Measurements from ENCODE around the gene SYNE1. TPM values are rescaled to one million over a fixed set of nuclear protein-coding genes. Genes with fewer than 3 reads are reported as not detected.

SYNE1 gene
- total RNA-seq, 2 experiments from 2014 or later, result 74.6 to 140 TPM

GRCh38 chr6:152375197-152375596 is 262.0 kb downstream of the SYNE1 start:
- Histone ChIP-seq H2AFZ (ENCODE audit: low read length) (no peak overlapping the region), H3K9me2 (ENCODE audit: insufficient read depth, low read length) (no peaks in the 10 kb centered on the region), H3K4me3 (ENCODE audit: low read depth, low read length, poor library complexity, severe bottlenecking) (no peak overlapping the region), H4K20me1 (ENCODE audit: insufficient read depth, low read length) (no peaks in the 10 kb centered on the region), H3K4me2 (ENCODE audit: low read length) (no peak overlapping the region), H3K4me1 (ENCODE audit: insufficient read depth, low read length, poor library complexity, severe bottlenecking) (no peaks in the 10 kb centered on the region), H3K79me2 (ENCODE audit: insufficient read depth, low read depth, low read length) (no peaks in the 10 kb centered on the region), H3K9me3 (ENCODE audit: low read length) (no peaks in the 10 kb centered on the region), H3K27ac (ENCODE audit: low read depth, low read length, poor library complexity, severe bottlenecking) (no peak overlapping the region), H3K36me3 (ENCODE audit: insufficient read depth, low read length) (no peaks in the 10 kb centered on the region)
- no peak for DNase-seq (ENCODE audit: low spot score)
- no TSS peak for BruUV-seq (replicated peaks)
- CTCF ChIA-PET (ENCODE audit: unreplicated experiment), result no interaction called here
- TF ChIP-seq, protein P1, sequence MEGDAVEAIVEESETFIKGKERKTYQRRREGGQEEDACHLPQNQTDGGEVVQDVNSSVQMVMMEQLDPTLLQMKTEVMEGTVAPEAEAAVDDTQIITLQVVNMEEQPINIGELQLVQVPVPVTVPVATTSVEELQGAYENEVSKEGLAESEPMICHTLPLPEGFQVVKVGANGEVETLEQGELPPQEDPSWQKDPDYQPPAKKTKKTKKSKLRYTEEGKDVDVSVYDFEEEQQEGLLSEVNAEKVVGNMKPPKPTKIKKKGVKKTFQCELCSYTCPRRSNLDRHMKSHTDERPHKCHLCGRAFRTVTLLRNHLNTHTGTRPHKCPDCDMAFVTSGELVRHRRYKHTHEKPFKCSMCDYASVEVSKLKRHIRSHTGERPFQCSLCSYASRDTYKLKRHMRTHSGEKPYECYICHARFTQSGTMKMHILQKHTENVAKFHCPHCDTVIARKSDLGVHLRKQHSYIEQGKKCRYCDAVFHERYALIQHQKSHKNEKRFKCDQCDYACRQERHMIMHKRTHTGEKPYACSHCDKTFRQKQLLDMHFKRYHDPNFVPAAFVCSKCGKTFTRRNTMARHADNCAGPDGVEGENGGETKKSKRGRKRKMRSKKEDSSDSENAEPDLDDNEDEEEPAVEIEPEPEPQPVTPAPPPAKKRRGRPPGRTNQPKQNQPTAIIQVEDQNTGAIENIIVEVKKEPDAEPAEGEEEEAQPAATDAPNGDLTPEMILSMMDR (conservative IDR thresholded peaks at IDR 0.05; ENCODE audit: low read length), result no peak
- TF ChIP-seq EZH2phosphoT487 (IDR thresholded peaks at IDR 0.05; ENCODE audit: borderline replicate concordance, low read depth, low read length), result no peak
- intact Hi-C loops (cut with micrococcal nuclease; ENCODE audit: unreplicated experiment), result no loop called here
- POLR2A ChIA-PET, result no interaction called here

- no peak overlapping the region for H3K4me2 ChIP-seq (ENCODE audit: low read length)
- H2AFZ ChIP-seq (ENCODE audit: low read length), result no peak overlapping the region
- no peaks in the 10 kb centered on the region for H3K4me1 ChIP-seq (ENCODE audit: insufficient read depth, low read length, poor library complexity, severe bottlenecking)
- no TSS peak for BruUV-seq (replicated peaks)
- no peaks in the 10 kb centered on the region for H3K9me2 ChIP-seq (ENCODE audit: insufficient read depth, low read length)
- H3K9me3 ChIP-seq (ENCODE audit: low read length), result no peaks in the 10 kb centered on the region
- H3K27ac ChIP-seq (ENCODE audit: low read depth, low read length, poor library complexity, severe bottlenecking), result no peak overlapping the region
- CTCF ChIA-PET (ENCODE audit: unreplicated experiment), result no interaction called here
- intact Hi-C loops (cut with micrococcal nuclease; ENCODE audit: unreplicated experiment), result no loop called here
- no peaks in the 10 kb centered on the region for H3K79me2 ChIP-seq (ENCODE audit: insufficient read depth, low read depth, low read length)
- H3K4me3 ChIP-seq (ENCODE audit: low read depth, low read length, poor library complexity, severe bottlenecking), result no peak overlapping the region
- DNase-seq (ENCODE audit: low spot score), result no peak
- POLR2A ChIA-PET, result no interaction called here
- no peaks in the 10 kb centered on the region for H4K20me1 ChIP-seq (ENCODE audit: insufficient read depth, low read length)
- no peak for TF ChIP-seq EZH2phosphoT487 (IDR thresholded peaks at IDR 0.05; ENCODE audit: borderline replicate concordance, low read depth, low read length)
- TF ChIP-seq, protein P1 (conservative IDR thresholded peaks at IDR 0.05; ENCODE audit: low read length), result no peak
- H3K36me3 ChIP-seq (ENCODE audit: insufficient read depth, low read length), result no peaks in the 10 kb centered on the region
Measured at GRCh38 chr6:152372945-152373344, 264.2 kb downstream of the SYNE1 start.

- no peaks in the 10 kb centered on the region for H3K9me2 ChIP-seq (ENCODE audit: insufficient read depth, low read length)
- H3K9me3 ChIP-seq (ENCODE audit: low read length), result no peaks in the 10 kb centered on the region
- H4K20me1 ChIP-seq (ENCODE audit: insufficient read depth, low read length), result no peaks in the 10 kb centered on the region
- no peak overlapping the region for H3K4me3 ChIP-seq (ENCODE audit: low read depth, low read length, poor library complexity, severe bottlenecking)
- no peak for DNase-seq (ENCODE audit: low spot score)
- CTCF ChIA-PET (ENCODE audit: unreplicated experiment), result no interaction called here
- no peaks in the 10 kb centered on the region for H3K36me3 ChIP-seq (ENCODE audit: insufficient read depth, low read length)
- H3K79me2 ChIP-seq (ENCODE audit: insufficient read depth, low read depth, low read length), result no peaks in the 10 kb centered on the region
- no peak overlapping the region for H3K4me2 ChIP-seq (ENCODE audit: low read length)
- H3K27ac ChIP-seq (ENCODE audit: low read depth, low read length, poor library complexity, severe bottlenecking), result no peak overlapping the region
- no peak for TF ChIP-seq EZH2phosphoT487 (IDR thresholded peaks at IDR 0.05; ENCODE audit: borderline replicate concordance, low read depth, low read length)
- TF ChIP-seq, protein P1 (conservative IDR thresholded peaks at IDR 0.05; ENCODE audit: low read length), result no peak
- POLR2A ChIA-PET, result no interaction called here
- intact Hi-C loops (cut with micrococcal nuclease; ENCODE audit: unreplicated experiment), result no loop called here
- H2AFZ ChIP-seq (ENCODE audit: low read length), result no peak overlapping the region
- no peaks in the 10 kb centered on the region for H3K4me1 ChIP-seq (ENCODE audit: insufficient read depth, low read length, poor library complexity, severe bottlenecking)
- BruUV-seq (replicated peaks), result no TSS peak
Measured at GRCh38 chr6:152371775-152372174, 265.4 kb downstream of the SYNE1 start.

Data from OCI-LY7 (cell line).